HTR-8/SVneo (cell line): Measurements from ENCODE around the gene ANKRD37.

Source experiments
- DNase-seq: peaks from one replicate; pipeline ENCODE4 v3.0.0; 2011; ENCODE audit warnings: low spot score, mixed read lengths; ENCODE audit not compliant: insufficient read length
- FAIRE-seq: peaks from 2 replicates; lab custom pipeline; 2011; peaks lifted over from hg19 to GRCh38; lab: Jason Lieb, UNC

ANKRD37 gene

GRCh38 chr4:185411849-185412248, 15.2 kb downstream of the ANKRD37 start:
- DNase-seq: no peak
- no peak for FAIRE-seq

DNA sequence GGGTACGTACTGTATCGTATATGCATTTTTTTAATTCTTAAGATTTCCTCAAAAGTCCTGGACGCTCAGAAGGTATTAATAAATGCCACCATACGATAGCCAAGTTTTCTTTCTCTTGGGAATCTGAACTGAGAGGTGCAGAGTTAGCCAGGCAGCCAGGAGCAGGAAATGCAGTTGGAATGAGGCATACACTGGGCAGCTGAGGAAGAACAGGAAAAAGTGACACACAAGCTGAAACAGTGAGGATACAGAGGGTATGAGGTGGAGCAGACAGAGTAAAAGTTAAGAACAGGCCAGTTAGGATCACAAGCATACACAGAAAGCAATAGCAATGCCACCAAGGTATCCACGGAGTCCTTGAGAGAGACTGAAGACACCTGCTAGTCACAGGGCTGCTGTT, 15.8 kb downstream of the ANKRD37 start:
- DNase-seq (no peak), FAIRE-seq (no peak)

DNA sequence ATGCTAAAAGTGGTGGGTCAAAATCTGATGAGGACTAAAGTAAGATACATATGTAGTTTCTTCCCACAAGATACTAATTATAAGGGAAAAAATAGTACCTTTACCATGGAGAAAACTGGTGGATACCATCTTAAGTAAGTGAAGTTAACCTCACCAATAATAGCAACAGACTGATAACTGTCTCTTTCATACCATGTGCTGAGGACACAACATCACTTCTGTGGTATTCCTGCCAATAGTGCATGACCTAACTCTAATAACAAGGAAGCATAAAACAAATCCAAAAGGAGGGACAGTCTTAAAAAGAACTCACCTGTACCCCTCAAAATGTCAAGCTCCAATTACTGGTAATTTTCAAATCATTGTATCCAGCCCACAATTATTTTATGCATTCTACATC, 20.3 kb downstream of the ANKRD37 start:
- FAIRE-seq (no peak), DNase-seq (no peak)

- FAIRE-seq (no peak), DNase-seq (no peak)
Observed at GRCh38 chr4:185421366-185422124, 24.9 kb downstream of the ANKRD37 start.

DNA sequence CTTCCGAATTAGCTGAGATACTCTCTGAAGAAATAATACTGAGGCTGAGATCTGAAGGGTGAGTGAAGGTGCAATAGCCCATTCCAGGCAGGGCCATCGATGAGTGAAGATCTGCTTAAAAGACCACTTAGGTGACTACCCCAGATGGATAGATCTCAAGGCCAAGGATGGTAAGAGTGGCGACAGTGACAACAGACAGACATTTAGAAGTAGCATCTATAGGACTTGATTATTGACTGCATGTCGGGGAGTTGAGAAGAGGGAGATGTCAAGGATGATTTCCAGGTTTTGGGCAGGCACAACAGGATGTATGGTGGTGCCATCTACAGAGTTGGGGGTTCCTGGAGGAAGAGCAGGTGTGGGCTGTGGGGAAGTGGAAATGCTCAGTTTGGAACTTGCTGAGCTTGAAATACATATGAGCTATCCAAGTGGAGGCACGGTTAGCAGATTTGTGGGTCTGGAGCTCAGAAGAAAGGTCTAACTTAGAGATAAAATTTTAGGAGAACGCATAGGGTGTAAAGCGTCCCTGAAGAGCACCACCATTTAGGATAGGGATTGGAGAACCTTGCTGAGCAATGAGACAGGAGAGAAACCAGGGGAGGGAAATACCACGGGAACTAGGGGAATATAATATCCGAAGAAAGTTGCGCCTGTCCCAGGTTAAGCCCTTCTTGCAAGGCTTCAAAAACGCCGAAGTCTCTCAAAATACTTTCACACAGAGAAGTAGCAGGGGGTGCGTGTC, 28.4 kb downstream of the ANKRD37 start:
- FAIRE-seq (no peak), DNase-seq (peak; percentile 45)

GRCh38 chr4:185425647-185426352, 29.2 kb downstream of the ANKRD37 start, which contains the start of gene UFSP2:
Gene UFSP2 (minus strand): TSS chr4:185425964. CDS start chr4:185425868, 96 bp downstream.
- DNase-seq (peak; percentile 96), FAIRE-seq (peak; percentile 91)

- DNase-seq (no peak), FAIRE-seq (no peak)
Observed at GRCh38 chr4:185426960-185427688, 30.5 kb downstream of the ANKRD37 start.

DNA sequence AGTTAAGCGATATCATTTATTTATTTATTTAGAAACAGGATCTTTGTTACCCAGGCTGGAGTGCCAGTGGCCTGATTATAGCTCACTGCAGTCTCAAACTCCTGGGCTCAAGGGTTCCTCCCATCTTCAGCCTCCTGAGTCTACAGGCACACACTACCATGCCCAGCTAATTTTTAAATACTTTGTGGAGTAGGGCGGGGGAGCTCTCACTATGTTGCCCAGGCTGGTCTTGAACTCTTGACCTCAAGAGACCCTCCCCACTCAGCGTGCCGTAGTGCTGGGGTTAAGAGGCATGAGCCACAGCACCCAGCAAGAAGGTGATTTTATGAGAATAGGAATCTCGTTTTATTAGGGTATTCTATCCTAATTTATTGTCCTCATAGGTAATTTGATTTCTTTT, 33.0 kb downstream of the ANKRD37 start:
- no peak for DNase-seq
- no peak for FAIRE-seq

- FAIRE-seq: no peak
- no peak for DNase-seq
Observed at GRCh38 chr4:185435466-185435865, 38.8 kb downstream of the ANKRD37 start.

GRCh38 chr4:185437809-185438208, 41.2 kb downstream of the ANKRD37 start:
- no peak for DNase-seq
- no peak for FAIRE-seq

GRCh38 chr4:185441479-185441878, 44.8 kb downstream of the ANKRD37 start:
- DNase-seq (no peak), FAIRE-seq (no peak)

- DNase-seq (no peak), FAIRE-seq (no peak)
Observed at GRCh38 chr4:185445209-185445608, 48.6 kb downstream of the ANKRD37 start.
